GM23248 (cell line): ENCODE results near the gene ZFYVE26. TPM values are rescaled to one million over a fixed set of nuclear protein-coding genes. Genes with fewer than 3 reads are reported as not detected.
A peak's percentile ranks its signal among the peaks of the same experiment; 100 is the strongest.

ENCODE experiments used
- DNase-seq: peaks from one replicate; pipeline ENCODE4 v3.0.0-alpha.2; 2015
- H2AFZ ChIP-seq: fragments of 200-600 bp; sonication (generic); 2 replicates; pipeline ENCODE4 v1.6.1; 2016; ENCODE audit warnings: antibody characterized with exemption
- H3F3A ChIP-seq: fragments of 200-600 bp; sonication (generic); 2 replicates; pipeline ENCODE4 v1.6.1; 2016; ENCODE audit warnings: mild to moderate bottlenecking, antibody characterized with exemption, mixed run types; ENCODE audit not compliant: insufficient read depth
- H3K27ac ChIP-seq: fragments of 200-600 bp; sonication (generic); 2 replicates; pipeline ENCODE4 v1.5.1; 2016; ENCODE audit warnings: mild to moderate bottlenecking
- H3K27me3 ChIP-seq: fragments of 200-600 bp; sonication (generic); replicated peaks from 2 replicates; pipeline ENCODE4 v1.6.1; 2016; ENCODE audit warnings: mild to moderate bottlenecking; ENCODE audit not compliant: insufficient read depth
- H3K36me3 ChIP-seq: fragments of 200-600 bp; sonication (generic); 2 replicates; pipeline ENCODE4 v1.6.1; 2016; ENCODE audit warnings: low read depth, mild to moderate bottlenecking
- H3K4me1 ChIP-seq: fragments of 200-600 bp; sonication (generic); 2 replicates; pipeline ENCODE4 v1.6.1; 2016; ENCODE audit warnings: mild to moderate bottlenecking; ENCODE audit not compliant: insufficient read depth
- H3K4me2 ChIP-seq: fragments of 200-600 bp; sonication (generic); one replicate; pipeline ENCODE4 v1.6.1; 2016; ENCODE audit warnings: mild to moderate bottlenecking; ENCODE audit not compliant: unreplicated experiment
- H3K4me3 ChIP-seq: fragments of 200-600 bp; sonication (generic); 2 replicates; pipeline ENCODE4 v1.5.1; 2016; ENCODE audit warnings: mild to moderate bottlenecking
- H3K79me2 ChIP-seq: fragments of 200-600 bp; sonication (generic); 2 replicates; pipeline ENCODE4 v1.6.1; 2016; ENCODE audit warnings: mild to moderate bottlenecking; ENCODE audit not compliant: insufficient read depth
- H3K9ac ChIP-seq: fragments of 200-600 bp; sonication (generic); 2 replicates; pipeline ENCODE4 v1.6.1; 2016; ENCODE audit warnings: mild to moderate bottlenecking
- H3K9me2 ChIP-seq: fragments of 200-600 bp; sonication (generic); 2 replicates; pipeline ENCODE4 v1.6.1; 2016; ENCODE audit warnings: mixed run types, mild to moderate bottlenecking, moderate library complexity; ENCODE audit not compliant: insufficient read depth
- H3K9me3 ChIP-seq: fragments of 200-600 bp; sonication (generic); one replicate; pipeline ENCODE4 v1.6.1; 2017; ENCODE audit warnings: low read depth
- H4K20me1 ChIP-seq: fragments of 200-600 bp; sonication (generic); 2 replicates; pipeline ENCODE4 v1.6.0; 2016; ENCODE audit not compliant: insufficient read depth
- EZH2 ChIP-seq: fragments of 200-600 bp; sonication (generic); IDR thresholded peaks from 2 replicates; pipeline ENCODE4 v1.6.1; 2018; ENCODE audit warnings: antibody characterized with exemption, mild to moderate bottlenecking; ENCODE audit not compliant: insufficient read depth, poor library complexity, severe bottlenecking
- EZH2phosphoT487 ChIP-seq: fragments of 200-600 bp; sonication (generic); IDR thresholded peaks from 2 replicates; pipeline ENCODE4 v1.6.1; 2018; ENCODE audit warnings: antibody characterized with exemption, moderate library complexity, mild to moderate bottlenecking, low read depth; ENCODE audit not compliant: insufficient read depth
- WGBS, 2 experiments: methylation state at CpG; one replicate each; pipeline ENCODE4 v1.1.6; 2015 to 2017; ENCODE audit warnings: low lambda C conversion rate in 2 of 2, low coverage in 1 of 2; ENCODE audit errors: missing lambda C conversion rate in 2 of 2; 5-methylcytosine and 5-hydroxymethylcytosine counted together
- in situ Hi-C: fragments of 300-500 bp; cut with MboI; formaldehyde crosslinking; loops from 2 replicates; pipeline ENCODE4 v1.15.0; 2020
- polyA plus RNA-seq: library from polyadenylated mRNA; unstranded; fragments of >200 nt; fragmentation: Nextera tagmentation; extraction: Ambion mirVana; gene quantifications from 2 replicates; pipeline ENCODE4 v1.2.1, GENCODE V29; 2016
- total RNA-seq: library from RNA; depleted of rRNA; stranded (reverse); fragments of >200 nt; shearing (Covaris generic); gene quantifications from 2 replicates; pipeline ENCODE4 v1.2.3, GENCODE V29; 2014; rRNA removed

ZFYVE26 gene
- total RNA-seq (10.8 and 11.6 TPM in 2 replicates), polyA plus RNA-seq (2.7 and 3.9 TPM in 2 replicates)

- 1% methylated on average over 26 of the region's 26 CpGs for WGBS, 2 experiments
- peak; percentile 98 for DNase-seq
- Histone ChIP-seq H3K9me3 (no peaks in the 10 kb centered on the region), H3K79me2 (peaks cover 18% of the 10 kb centered on the region), H2AFZ (peak within 1 kb of the TSS; percentile 100), H3K4me1 (peaks cover 9% of the 10 kb centered on the region), H3F3A (no peaks in the 10 kb centered on the region), H3K4me2 (peak within 1 kb of the TSS; percentile 87), H3K4me3 (peak within 1 kb of the TSS; percentile 90), H3K27ac (peak within 1 kb of the TSS; percentile 76), H3K27me3 (no peaks in the 10 kb centered on the region), H3K36me3 (peaks cover 20% of the 10 kb centered on the region; the same call in 1 of the 2 replicates), H4K20me1 (no peaks in the 10 kb centered on the region), H3K9me2 (no peaks in the 10 kb centered on the region), H3K9ac (peak within 1 kb of the TSS; percentile 90)
- in situ Hi-C loops = no loop called here
- TF ChIP-seq EZH2 = no peak
- TF ChIP-seq EZH2phosphoT487 = no peak
These were observed at the start of gene ZFYVE26 for GRCh38 chr14:67816326-67817002. ZFYVE26 (minus strand) TSS chr14:67816590; CDS start chr14:67815963, 627 bp downstream.

- no peak overlapping the region for H3K27ac ChIP-seq
- 93 to 100% methylated on average over 2 of the region's 2 CpGs for WGBS, 2 experiments
These were observed 46.8 kb upstream of the ZFYVE26 start for GRCh38 chr14:67863223-67863622.

GRCh38 chr14:67859169-67859749, 42.9 kb upstream of the ZFYVE26 start:
- Histone ChIP-seq H3K9ac (no peak overlapping the region), H4K20me1 (no peaks in the 10 kb centered on the region), H2AFZ (no peak overlapping the region), H3K4me2 (no peak overlapping the region), H3K79me2 (no peaks in the 10 kb centered on the region), H3K9me3 (no peaks in the 10 kb centered on the region), H3F3A (no peaks in the 10 kb centered on the region), H3K9me2 (no peaks in the 10 kb centered on the region), H3K36me3 (no peaks in the 10 kb centered on the region), H3K4me1 (peaks cover 11% of the 10 kb centered on the region; the same call in 1 of the 2 replicates), H3K27me3 (no peaks in the 10 kb centered on the region), H3K27ac (no peak overlapping the region), H3K4me3 (no peak overlapping the region)
- 90 to 100% methylated on average over 1 of the region's 1 CpG for WGBS, 2 experiments
- DNase-seq = no peak
- TF ChIP-seq EZH2 = no peak
- no peak for TF ChIP-seq EZH2phosphoT487
- in situ Hi-C loops = no loop called here

More at GRCh38 chr14:67863223-67863622, 46.8 kb upstream of the ZFYVE26 start:
- TF ChIP-seq EZH2 (no peak), EZH2phosphoT487 (no peak)
- no peaks in the 10 kb centered on the region for H3K27me3 ChIP-seq
- H3K9me3 ChIP-seq = no peaks in the 10 kb centered on the region
- H3K9me2 ChIP-seq = no peaks in the 10 kb centered on the region
- no peaks in the 10 kb centered on the region for H3K79me2 ChIP-seq
- peaks cover 11% of the 10 kb centered on the region; the same call in 1 of the 2 replicates for H3K4me1 ChIP-seq
- H3K9ac ChIP-seq = no peak overlapping the region
- no peaks in the 10 kb centered on the region for H3K36me3 ChIP-seq
- DNase-seq = no peak
- no peak overlapping the region for H3K4me2 ChIP-seq
- no peaks in the 10 kb centered on the region for H4K20me1 ChIP-seq
- in situ Hi-C loops = no loop called here
- H3F3A ChIP-seq = no peaks in the 10 kb centered on the region
- H3K4me3 ChIP-seq = no peak overlapping the region
- H2AFZ ChIP-seq = no peak overlapping the region

- TF ChIP-seq EZH2phosphoT487 = no peak
- H2AFZ ChIP-seq = no peak overlapping the region
These were observed 41.5 kb upstream of the ZFYVE26 start for GRCh38 chr14:67857778-67858350.

More at GRCh38 chr14:67857778-67858350, 41.5 kb upstream of the ZFYVE26 start:
- H3K36me3 ChIP-seq = no peaks in the 10 kb centered on the region
- H3K79me2 ChIP-seq = no peaks in the 10 kb centered on the region
- H3K9me2 ChIP-seq = no peaks in the 10 kb centered on the region
- no peak overlapping the region for H3K27ac ChIP-seq
- no peaks in the 10 kb centered on the region for H4K20me1 ChIP-seq
- H3K4me2 ChIP-seq = no peak overlapping the region
- no peak overlapping the region for H3K9ac ChIP-seq
- DNase-seq = no peak
- H3K9me3 ChIP-seq = no peaks in the 10 kb centered on the region
- H3K4me3 ChIP-seq = no peak overlapping the region
- in situ Hi-C loops = no loop called here
- peaks cover 11% of the 10 kb centered on the region; the same call in 1 of the 2 replicates for H3K4me1 ChIP-seq
- H3F3A ChIP-seq = no peaks in the 10 kb centered on the region
- no peaks in the 10 kb centered on the region for H3K27me3 ChIP-seq
- 88 to 93% methylated on average over 20 of the region's 20 CpGs for WGBS, 2 experiments
